Upper lobe of right lung (tissue), 1 donor: ENCODE measurements around the gene FANCE. TPM values are rescaled to one million over a fixed set of nuclear protein-coding genes. Genes with fewer than 3 reads are reported as not detected.

Source experiments
- ATAC-seq: fragments of 200-7000 bp; cut with Tn5 transposase; one replicate; pipeline ENCODE4 v1.9.1; 2020; ENCODE audit warnings: mild to moderate bottlenecking, moderate library complexity
- DNase-seq: peaks from one replicate; pipeline ENCODE4 v3.0.0-alpha.2; 2020
- H3K27ac ChIP-seq: fragments of 200-600 bp; one replicate; pipeline ENCODE4 v1.8.0; 2022
- H3K27me3 ChIP-seq: fragments of 200-600 bp; one replicate; pipeline ENCODE4 v1.8.0; 2022; ENCODE audit warnings: mild to moderate bottlenecking
- H3K36me3 ChIP-seq: fragments of 200-600 bp; one replicate; pipeline ENCODE4 v1.8.0; 2022
- H3K4me1 ChIP-seq: fragments of 200-600 bp; one replicate; pipeline ENCODE4 v1.8.0; 2022
- H3K4me3 ChIP-seq: fragments of 200-600 bp; one replicate; pipeline ENCODE4 v1.8.0; 2022; ENCODE audit warnings: mild to moderate bottlenecking
- H3K9me3 ChIP-seq: fragments of 200-600 bp; one replicate; pipeline ENCODE4 v1.8.0; 2022
- intact Hi-C: fragments of 100-400 bp; cut with DNase I; formaldehyde crosslinking; loops from one replicate; pipeline ENCODE4 v1.11.0; 2022
- total RNA-seq: library from RNA; stranded (reverse); fragmentation: NEBNext Ultra II Directional; extraction: Animal tissue kit (Norgen Biotek cat#: 25700); gene quantifications from one replicate; pipeline ENCODE4 v1.2.1, GENCODE V29; 2021
- TF ChIP-seq, protein P1 (sequence below): fragments of 200-600 bp; IDR thresholded peaks from one replicate; pipeline ENCODE4 v1.8.0; 2022; ENCODE audit warnings: antibody characterized with exemption
- donor health status: DM: no; HTN: yes; CAD: no; lungs with severe emphysema.

FANCE gene
- total RNA-seq, 1 donor from 2014 or later: 10.4 TPM

DNA sequence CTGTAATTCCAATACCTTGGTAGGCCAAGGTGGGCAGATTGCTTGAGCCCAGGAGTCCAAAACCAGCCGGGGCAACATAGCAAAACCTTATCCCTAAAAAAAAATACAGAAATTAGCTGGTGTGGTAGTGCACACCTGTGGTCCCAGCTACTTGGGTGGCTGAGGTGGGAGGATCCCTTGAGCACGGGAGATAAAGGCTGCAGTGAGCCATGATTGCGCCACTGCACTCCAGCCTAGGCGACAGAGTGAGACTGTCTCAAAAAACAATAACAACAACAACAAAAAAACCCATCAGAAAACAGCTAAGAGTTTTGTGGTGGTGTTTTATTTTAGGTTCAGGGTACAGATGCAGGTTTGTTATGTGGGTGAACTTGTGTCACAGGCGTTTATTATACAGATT is 42.9 kb upstream of the FANCE start:
- Histone ChIP-seq H3K9me3 (no peaks in the 10 kb centered on the region), H3K36me3 (peaks cover 23% of the 10 kb centered on the region), H3K27me3 (no peaks in the 10 kb centered on the region), H3K27ac (no peak overlapping the region), H3K4me1 (no peaks in the 10 kb centered on the region), H3K4me3 (no peak overlapping the region)
- intact Hi-C loops: no loop called here
- DNase-seq (no peak), ATAC-seq (no peak)
- TF ChIP-seq, protein P1, sequence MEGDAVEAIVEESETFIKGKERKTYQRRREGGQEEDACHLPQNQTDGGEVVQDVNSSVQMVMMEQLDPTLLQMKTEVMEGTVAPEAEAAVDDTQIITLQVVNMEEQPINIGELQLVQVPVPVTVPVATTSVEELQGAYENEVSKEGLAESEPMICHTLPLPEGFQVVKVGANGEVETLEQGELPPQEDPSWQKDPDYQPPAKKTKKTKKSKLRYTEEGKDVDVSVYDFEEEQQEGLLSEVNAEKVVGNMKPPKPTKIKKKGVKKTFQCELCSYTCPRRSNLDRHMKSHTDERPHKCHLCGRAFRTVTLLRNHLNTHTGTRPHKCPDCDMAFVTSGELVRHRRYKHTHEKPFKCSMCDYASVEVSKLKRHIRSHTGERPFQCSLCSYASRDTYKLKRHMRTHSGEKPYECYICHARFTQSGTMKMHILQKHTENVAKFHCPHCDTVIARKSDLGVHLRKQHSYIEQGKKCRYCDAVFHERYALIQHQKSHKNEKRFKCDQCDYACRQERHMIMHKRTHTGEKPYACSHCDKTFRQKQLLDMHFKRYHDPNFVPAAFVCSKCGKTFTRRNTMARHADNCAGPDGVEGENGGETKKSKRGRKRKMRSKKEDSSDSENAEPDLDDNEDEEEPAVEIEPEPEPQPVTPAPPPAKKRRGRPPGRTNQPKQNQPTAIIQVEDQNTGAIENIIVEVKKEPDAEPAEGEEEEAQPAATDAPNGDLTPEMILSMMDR: no peak

DNA sequence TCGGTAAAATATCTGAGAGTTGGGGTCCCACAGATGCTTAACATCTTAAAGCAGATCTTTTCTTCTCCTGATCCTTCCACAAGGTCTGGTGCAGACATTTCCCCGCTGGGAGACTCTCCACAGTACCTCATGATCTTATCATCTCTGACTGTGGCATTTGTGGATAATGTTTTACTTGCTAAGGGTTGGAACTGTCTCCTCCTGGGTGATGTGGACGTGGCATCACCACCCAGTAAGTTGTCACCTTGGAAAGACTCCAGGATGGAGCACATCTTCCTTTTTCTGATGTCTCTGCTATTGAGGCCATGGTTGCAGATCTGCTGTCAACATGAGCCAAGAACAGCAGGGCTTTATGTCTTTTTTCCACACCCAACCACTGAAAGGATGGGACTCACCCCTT is 42.0 kb upstream of the FANCE start:
- H3K4me1 ChIP-seq: peaks cover 6% of the 10 kb centered on the region
- H3K4me3 ChIP-seq: no peak overlapping the region
- DNase-seq (no peak), ATAC-seq (no peak)
- H3K27me3 ChIP-seq: no peaks in the 10 kb centered on the region
- no peaks in the 10 kb centered on the region for H3K9me3 ChIP-seq
- peaks cover 23% of the 10 kb centered on the region for H3K36me3 ChIP-seq
- no peak overlapping the region for H3K27ac ChIP-seq
- TF ChIP-seq, protein P1: no peak
- intact Hi-C loops: no loop called here

DNA sequence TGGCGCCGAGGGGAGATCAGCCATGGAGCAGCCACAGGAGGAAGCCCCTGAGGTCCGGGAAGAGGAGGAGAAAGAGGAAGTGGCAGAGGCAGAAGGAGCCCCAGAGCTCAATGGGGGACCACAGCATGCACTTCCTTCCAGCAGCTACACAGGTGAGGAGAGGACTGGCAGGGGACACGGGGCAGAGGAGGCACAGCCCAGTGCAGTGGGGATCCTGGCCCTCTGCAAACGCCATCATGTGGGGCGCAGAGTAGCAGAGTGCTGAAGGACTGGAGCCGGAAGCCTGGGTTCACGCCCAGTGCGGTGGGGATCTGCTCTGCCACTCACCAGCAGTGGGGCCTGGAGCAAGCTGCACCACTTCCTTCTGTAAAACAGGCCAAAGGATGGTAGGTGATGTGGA is 41.1 kb upstream of the FANCE start:
- no peak overlapping the region for H3K4me3 ChIP-seq
- H3K27ac ChIP-seq: no peak overlapping the region
- intact Hi-C loops: no loop called here
- no peak for ATAC-seq
- peaks cover 6% of the 10 kb centered on the region for H3K4me1 ChIP-seq
- DNase-seq: no peak
- no peaks in the 10 kb centered on the region for H3K27me3 ChIP-seq
- H3K9me3 ChIP-seq: no peaks in the 10 kb centered on the region
- TF ChIP-seq, protein P1: no peak
- H3K36me3 ChIP-seq: peaks cover 23% of the 10 kb centered on the region

DNA sequence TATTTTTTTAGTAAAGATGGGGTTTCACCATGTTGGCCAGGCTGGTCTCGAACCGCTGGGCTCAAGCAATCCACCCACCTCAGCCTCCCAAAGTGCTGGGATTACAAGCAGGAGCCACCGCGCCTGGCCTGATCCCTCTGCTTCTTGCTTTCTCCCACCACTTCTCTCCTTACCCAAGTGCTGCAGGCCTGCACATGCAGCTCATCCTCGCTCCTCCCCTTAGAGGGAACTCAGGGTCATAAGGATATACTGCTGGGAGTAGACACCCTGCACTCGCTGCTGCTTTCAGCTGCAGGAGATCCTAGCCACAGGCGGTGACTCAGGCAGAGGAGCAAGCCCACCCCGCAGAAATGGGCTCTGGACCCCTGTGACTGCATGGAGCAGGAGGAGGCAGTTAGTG is 40.0 kb upstream of the FANCE start:
- no peak overlapping the region for H3K27ac ChIP-seq
- no peaks in the 10 kb centered on the region for H3K9me3 ChIP-seq
- no peak overlapping the region for H3K4me3 ChIP-seq
- H3K27me3 ChIP-seq: no peaks in the 10 kb centered on the region
- DNase-seq: no peak
- intact Hi-C loops: no loop called here
- peaks cover 32% of the 10 kb centered on the region for H3K36me3 ChIP-seq
- no peak for ATAC-seq
- TF ChIP-seq, protein P1: no peak
- H3K4me1 ChIP-seq: peaks cover 6% of the 10 kb centered on the region

DNA sequence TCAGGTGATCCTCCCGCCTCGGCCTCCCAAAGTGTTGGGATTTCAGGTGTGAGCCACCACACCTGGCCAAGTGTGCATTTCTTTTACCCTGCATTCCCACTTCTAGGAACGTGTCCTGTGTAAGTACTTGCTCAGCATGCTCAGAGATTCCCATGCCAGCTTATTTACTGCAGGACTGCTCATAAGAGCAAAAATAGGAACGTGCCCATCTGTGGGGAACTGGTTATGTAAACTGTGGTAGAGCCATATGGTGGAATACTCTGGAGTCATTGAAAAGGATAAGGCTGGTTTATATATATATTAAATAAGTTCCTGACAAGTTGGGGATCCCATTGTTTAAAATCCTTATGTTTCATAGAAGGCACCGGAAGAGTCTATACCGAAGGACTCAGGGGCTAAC is 38.2 kb upstream of the FANCE start:
- intact Hi-C loops: no loop called here
- Histone ChIP-seq H3K36me3 (peaks cover 38% of the 10 kb centered on the region), H3K27me3 (no peaks in the 10 kb centered on the region), H3K4me3 (no peak overlapping the region), H3K9me3 (no peaks in the 10 kb centered on the region), H3K4me1 (peaks cover 8% of the 10 kb centered on the region), H3K27ac (no peak overlapping the region)
- no peak for ATAC-seq
- DNase-seq: no peak
- TF ChIP-seq, protein P1: no peak
